HT1080 (cell line): Measurements from ENCODE around the gene LAPTM4A. TPM values are rescaled to one million over a fixed set of nuclear protein-coding genes. Genes with fewer than 3 reads are reported as not detected.
"Not testable (repeated sequence)": the region's sequence is repeated elsewhere in the genome, so short reads cannot be mapped to it uniquely, and the experiment has no call there.

Source experiments
- DNase-seq: peaks from one replicate; pipeline ENCODE4 v3.0.0-alpha.2; 2015; ENCODE audit warnings: low read depth
- total RNA-seq: library from RNA; depleted of rRNA; stranded (reverse); fragments of >200 nt; shearing (Covaris generic); gene quantifications from 2 replicates; pipeline ENCODE4 v1.2.3, GENCODE V29; 2014

Gene LAPTM4A
- total RNA-seq, 1 experiment from 2014 or later, result 36.6 TPM

DNA sequence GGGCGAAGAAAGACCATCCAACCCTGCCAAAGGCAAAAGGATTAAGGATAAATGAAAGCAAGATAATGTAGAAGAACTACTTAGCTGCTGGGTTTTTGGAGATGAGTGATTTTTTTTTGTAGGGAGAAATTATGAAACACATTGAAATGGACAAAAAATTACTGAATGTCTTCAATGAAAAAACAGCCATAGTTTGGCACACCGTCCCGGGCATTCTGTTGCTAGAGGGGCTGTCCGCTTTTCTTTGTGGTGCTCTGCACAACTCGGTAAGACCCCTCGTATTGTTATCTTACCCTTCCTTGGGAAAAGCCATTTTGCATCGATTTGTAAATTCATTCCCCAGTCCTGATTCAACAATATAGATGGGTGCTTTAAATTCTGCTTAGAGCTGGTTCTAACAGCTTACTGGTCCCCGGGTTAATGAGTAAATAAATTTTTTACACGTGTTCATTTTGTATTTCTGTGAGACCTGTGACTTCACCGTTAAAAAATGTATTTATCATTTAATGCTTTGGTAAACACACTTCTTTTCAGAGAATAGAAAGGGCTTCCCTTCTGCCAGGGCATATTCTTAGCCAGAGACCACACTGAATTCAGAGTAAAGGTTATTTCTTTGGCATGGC lies 912 bp upstream of the LAPTM4A start:
- DNase-seq, result no peak

DNA sequence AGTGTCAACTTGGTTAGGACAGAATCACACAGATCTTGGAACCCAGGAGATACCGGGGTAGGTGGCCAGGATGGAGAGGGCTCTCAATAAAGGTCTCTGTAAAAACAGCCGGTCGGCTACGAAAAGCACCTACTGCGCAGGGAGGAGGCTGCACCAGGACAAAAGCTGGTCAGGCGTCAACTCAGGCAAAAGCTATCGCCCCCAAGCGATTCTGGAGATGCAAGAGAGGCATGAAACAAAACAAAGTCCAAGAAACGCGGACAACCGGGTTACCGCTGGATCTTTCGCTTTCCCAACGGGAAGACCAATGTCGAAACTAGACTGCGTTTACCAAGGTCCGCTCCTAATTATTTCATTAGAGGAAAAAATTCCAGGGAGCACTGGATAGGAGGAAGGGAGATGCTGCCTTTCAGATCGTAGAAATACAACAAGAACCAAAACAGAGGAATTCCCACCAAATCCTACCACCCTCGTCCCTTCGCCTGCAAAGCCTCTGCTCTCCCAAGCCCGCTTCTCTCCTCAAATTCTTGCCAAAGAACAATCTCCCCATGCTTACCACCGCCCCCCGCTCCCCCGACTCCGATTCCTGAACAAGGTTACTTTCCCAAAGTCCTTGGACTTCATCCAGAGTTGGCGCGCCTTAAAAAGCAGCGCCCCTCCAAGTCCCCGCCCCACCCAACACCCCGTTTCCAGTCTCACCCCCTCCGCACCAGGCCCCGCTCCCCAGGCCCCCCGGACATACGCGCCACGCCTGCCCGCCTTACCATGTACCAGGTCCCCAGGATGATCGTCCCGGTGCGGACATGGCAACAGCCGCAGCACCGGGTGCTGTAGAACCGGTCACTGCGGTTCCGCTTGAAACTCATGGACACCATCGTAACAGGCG lies 539 bp downstream of the LAPTM4A start:
- DNase-seq, result peak; percentile 66

DNA sequence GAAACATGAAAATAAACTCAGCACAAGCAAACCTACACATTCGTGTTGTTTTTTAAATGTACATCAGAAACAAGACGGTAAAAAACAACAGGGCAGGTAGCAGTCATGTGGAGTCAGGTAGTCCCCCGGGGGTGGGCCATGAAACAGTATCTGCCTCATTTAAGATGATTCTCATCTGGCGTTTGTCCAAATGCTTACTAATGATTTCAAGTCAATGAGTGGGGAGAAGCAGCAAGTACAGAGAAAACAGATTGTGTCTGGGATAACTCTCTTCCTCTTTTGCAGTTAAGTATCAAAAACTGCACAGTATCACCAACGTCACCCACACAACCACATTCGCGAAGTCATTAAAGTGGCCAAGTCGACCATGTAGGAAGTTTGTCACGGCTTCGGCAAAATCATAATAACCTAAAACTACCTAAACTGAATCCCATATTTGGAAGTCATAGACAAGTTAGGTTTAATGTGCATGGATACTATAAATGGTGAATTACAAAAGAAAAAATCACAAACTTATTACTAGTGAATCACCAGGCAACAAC lies 1.3 kb downstream of the LAPTM4A start:
- peak; percentile 57 for DNase-seq

DNA sequence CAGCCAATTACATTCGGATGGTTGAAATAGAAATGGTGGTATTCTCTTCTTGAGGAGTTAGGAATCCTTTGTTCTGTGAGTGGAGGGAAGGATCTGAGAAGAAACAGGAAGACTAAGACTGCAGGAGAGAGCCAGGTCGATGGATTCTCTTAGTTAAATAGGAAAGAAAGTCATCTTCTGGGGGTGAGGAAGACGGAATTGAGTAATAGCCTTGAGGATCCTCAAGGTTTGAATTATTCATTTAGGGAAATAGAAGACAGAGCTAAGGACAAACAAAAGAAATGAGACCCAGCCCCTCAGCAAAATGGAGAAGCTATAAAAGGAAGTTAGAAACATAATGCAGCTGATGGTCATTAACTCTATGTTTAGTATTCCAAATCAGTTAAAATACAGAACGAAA lies 1.8 kb downstream of the LAPTM4A start:
- DNase-seq, result no peak

DNA sequence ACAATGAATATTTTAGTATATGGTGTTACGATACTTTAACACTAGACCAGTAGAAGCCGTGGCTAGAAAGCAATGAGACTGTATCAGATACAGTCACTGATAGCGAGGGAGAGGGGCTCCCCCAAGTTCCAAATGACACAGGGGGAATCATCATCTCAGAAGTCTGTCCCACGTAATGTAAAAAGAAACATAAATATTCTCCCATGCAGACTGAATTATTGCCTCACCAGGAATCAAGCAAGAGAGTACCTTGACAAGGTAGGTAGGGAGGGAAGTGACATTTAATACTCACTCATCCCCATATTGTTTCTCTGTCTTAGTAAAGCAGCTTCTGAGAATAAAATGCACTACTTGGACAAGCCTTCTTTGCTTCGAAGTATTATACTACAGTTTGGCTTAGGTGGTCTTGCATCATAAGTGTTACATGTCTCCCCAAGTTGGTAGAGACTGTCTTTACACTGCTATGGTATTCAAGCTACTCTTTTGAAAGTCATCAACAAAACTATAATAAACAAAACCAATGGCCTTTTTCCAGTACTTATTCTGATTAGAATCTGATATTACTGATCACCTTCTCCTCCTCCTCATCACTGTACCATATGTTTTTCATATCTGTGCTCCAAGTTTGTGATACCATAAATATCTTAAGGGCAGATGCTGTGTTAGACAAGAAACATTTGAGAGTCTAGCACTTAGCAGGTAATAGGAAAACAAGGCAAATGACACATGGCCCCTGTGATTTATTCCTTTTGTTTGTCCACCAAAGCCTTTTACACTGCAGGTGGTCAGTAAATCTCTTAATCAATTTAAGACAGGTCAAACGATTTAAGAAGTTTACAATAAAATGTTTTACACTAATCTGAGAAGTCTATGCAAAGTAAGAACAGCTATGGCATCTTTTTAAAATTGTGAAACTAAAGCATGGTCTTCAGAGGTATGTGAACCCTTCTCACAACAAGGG lies 2.7 kb downstream of the LAPTM4A start:
- DNase-seq, result no peak

DNA sequence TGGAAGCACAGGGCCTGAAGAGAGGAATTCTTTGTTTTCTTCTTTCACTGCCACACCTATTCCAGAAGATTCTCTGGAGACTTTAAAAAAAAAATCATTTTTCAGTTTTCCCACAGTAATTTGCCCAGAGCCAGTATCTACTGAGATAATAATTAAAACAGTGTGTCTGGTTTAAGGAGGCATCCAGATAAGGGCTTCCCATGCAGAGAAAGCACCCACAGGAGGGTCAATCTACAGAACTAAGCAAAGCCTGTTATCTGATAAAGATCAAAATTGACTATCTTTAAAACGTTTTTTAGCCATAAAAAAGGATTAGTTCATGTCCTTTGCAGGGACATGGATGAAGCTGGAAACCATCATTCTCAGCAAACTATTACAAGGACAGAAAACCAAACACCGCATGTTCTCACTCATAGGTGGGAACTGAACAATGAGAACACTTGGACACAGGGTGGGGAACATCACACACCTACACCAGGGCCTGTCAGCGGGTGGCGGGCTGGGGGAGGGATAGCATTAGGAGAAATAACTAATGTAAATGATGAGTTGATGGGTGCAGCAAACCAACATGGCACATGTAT lies 5.6 kb downstream of the LAPTM4A start:
- not testable (repeated sequence) for DNase-seq

DNA sequence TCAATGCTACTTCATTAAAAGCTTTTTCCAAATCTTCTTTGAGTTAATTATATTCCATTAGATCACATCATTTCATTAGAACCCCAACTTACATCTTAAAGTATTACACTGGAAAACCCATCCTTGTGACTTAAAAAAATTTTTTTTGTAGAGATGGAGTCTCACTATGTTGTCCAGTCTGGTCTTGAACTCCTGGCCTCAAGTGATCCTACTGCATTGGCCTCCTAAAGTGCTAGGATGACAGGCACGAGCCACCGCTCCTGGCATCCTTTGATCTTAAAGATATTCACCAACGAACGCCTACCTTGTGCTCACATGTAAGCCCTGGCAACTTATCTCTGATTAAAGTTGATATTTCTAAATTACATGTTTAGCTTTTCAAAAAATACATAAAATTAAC lies 6.7 kb downstream of the LAPTM4A start:
- DNase-seq, result no peak

DNA sequence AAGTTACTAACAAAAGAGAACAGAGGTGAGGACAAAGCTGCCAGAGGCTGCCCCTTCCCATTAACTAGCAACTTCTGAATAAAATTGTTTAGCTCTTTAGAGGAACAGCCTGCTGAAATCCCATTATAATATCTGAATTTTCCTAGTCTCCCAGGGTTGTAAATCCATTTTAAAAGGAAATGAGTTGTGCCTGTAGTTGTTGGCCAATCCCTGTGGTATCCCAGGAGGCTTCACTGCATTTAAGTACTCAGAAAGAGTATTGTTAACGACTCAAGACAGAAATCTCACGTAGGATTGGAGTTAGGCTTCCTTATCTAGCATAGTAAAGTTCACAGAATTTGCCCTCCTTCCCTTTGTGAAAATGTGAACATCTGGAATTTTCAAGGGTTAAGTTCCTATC lies 8.9 kb downstream of the LAPTM4A start:
- DNase-seq, result no peak

DNA sequence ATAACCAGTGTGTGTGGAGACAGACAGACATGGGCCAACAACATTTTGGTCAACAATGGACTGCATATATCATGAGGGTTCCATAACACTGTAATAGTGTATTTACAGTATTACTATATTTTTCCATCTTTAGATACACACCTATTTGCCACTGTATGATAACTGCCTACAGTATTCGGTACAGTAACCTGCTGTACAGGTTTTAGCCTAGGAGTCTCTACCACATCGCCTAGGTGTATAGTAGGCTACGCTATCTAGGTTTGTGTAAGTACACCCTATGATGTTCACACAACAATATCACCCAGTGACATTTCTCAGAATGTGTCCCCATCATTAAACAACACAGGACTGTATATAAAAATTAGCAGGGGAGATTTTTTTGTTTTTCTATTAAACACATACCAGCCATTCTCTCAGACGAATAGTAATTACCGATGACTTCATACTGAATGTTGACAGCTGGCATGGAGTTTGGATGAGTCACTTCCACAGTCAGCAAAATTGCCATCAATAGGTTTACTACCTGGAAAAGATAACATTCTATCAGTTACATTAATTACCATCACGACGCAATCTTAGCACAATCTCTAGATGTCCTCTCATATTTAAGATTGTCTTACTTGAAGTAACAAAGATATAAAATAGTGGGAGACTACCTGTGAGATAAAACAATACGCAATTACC lies 10.8 kb downstream of the LAPTM4A start:
- DNase-seq, result peak; percentile 53

DNA sequence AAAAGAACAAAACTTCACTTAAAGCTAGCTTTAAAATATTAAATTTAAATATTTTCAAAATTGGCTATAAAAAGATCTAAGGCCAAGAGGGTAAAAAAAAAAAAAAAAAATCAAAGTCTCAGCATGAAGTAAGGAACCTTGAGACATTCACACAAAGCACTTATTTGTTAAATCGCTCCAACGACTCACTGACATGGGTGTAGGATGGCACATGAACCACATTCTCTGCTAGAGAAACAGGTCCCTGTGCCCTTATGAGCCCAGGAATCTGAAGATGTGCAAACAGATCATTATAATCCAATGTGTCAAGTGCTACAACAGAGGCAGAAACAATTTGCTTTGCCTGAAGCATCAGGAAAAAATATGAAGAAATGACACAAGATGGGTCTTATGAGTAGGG lies 13.8 kb downstream of the LAPTM4A start:
- DNase-seq, result no peak

DNA sequence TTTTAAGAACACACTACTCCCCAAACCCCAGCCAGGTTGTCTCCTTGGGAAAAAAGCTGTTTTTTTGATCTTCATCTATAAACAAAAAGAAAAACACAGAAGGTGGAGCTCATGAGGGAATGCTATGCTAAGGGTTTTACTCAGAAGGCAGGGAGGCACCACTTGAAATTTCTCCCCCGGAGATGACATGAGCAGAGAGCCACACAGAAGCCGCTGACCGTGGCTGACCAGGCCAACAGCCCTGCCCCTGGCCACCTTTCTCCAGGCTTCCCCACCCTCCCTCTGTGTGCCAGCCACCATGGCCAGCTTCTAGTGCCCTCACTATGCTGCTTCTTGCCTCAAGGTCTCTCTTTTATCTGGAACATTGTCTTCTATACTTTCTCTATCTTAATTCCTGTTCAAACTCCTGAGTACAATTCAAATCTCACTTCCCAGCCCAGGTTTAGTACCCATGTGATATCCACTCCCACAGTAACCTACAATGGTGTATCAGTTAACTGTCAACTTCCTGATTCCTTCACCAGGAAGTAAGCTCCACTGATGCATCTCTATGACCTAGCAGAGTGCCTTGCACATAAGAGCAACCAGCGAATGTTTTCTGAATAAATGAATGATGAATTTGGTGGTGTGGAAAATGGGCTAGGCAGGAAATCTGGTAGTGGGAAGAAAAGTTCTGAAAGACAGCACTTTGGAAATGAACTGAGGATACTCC lies 15.3 kb downstream of the LAPTM4A start:
- no peak for DNase-seq

DNA sequence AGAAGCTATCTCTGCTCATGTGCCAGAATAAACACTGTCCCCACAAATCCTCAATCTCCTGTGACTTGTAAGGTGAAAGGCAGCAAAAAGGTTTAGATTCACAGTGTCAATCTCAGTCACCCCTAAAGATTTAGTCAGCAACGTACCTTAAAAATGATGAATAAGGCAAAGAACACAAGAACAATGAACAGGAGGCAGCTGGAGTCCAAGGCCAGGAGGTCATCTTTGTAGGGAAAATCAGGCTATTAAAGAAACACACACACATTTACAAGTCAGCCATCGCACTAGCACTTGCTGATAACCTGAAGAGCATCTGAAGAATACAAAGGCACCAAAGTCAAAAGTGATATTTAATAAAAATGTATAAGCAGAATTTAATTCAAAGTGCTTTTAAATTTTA lies 16.6 kb downstream of the LAPTM4A start:
- DNase-seq, result no peak

DNA sequence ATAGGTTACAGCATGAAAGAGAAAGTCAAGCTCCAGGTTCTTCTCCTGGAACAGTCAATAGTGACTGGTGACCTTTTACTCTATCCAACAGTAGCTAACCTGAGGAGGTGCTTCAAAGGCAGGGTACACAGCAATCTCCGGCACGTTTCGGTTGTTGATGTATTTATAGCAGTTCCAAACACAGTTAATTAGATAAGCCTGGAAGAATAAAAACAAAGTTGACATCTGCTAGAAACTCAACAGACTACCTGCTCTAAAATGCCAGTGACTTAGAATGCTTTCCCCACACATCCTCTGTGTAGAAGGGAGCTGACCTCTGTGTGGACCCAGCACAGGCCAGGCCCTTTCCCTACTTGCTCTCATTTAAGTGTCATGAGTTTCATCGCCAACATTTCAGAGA lies 17.2 kb downstream of the LAPTM4A start:
- DNase-seq, result no peak

DNA sequence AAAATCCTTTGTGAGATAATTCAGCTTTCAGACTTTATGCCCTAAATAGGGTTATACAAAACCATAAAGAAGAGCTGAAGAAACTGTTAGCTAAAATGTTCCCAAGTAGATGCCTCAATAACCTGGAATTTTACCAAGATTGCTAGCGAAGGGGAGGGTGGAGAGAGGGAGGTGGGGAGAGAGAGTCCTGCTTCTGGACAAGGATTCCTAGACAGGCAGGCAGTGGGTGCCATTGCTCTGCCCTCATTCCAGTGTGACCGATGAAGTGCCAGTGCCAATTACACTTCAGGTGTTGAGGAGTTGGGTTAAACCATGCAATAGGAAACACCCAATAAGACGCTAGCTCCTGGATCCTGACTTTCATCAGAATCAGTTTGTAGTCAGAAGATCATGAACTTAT lies 18.1 kb downstream of the LAPTM4A start:
- DNase-seq, result no peak

DNA sequence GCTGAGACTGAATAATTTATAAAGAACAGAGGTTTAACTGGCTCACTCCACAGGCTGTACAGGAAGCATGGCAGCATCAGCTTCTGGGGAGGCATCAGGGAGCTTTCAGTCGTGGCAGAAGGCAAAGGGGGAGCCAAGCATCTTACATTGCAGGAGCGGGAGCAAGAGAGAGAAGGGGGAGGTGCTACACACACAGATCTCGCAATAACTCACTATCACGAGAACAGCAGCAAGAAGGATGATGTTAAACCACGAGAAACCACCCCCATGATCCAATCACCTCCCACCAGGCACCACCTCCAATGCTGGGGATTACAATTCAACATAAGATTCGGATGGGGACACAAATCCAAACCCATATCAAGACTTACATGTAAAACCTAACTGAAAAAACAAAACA lies 21.2 kb downstream of the LAPTM4A start:
- no peak for DNase-seq

DNA sequence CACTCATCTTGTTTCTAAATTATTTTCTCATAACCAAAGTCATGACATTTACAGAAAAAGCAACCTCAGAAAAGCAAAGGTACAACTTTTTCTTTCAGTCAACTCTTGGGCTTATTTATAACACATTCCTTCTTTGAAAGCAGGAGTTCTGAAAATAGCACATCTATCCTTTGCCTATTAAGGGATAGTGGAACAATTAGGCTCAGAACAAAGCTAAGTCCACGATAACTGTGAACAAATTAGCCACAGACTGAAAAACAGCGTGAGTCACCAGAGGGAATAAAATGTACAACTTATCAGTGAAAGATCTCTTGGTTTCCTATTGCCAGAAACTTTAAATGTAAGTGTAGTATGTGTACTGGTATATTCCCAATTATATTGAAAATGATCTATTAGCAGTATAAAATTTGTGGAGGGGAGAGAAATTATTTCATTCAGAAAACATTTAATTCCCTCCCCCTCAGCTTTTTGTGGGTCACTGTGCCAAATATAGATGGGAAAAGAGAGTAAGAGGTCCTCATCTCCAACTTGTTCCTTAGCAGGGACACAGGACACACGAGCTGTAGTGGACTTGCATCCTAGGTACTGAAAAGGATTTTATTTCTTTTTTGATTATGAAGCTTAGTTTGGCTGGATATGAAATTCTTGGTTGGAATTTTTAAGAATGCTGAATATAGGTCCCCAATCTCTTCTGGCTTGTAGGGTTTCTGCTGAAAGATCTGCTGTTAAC lies 23.6 kb downstream of the LAPTM4A start:
- no peak for DNase-seq

DNA sequence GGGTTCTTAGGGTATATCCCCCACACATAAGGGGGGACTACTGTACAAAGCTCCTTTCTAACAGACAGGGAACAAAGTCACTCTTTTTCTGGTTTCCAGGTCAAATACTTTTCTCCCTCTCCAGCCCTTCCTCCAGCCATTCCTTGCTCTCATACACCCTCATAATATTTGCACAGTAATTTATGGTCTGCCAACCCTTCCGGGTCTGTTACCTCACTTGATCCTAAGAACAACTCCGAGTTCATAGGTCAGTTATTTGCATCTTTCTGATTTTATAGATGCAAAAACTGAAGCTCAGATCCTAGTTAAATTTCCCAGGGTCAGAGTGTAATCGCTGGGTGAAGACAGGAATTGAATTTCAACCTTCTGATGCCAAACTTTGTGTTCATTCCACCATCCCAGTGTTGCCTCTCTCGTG lies 24.2 kb downstream of the LAPTM4A start:
- DNase-seq, result no peak

DNA sequence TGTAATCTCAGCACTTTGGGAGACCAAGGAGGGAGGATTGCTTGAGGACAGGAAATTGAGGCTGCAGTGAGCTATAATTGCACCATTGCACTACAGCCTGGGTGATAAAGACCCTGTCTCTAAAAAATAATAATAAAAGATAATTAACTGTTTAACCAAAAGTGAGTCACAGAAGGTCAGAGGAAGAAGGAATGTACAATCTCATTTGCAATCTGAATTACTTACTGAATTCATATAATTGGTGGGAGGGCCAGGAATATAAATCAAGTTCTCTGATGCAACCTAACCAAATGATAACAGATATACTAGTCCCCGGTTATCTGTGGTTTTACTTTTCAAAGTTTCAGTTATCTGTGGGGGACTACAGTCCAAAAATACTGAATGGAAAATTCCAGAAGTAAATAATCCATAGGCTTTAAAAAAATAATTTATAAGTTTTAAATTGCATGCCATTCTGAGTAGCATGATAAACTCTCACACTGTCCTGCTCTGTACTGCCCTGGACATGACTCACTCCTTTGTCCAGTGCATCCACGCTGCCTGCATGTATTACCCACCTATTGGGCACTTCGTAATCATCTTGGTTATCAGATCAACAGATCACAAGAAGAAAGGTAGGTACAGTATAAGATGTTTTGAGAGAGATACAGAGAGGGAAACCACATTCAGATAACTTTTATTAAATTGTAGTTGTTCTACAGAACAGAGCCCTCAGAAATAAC lies 26.2 kb downstream of the LAPTM4A start:
- DNase-seq, result no peak
